K562 (cell line): Measurements from ENCODE around the gene CAMK1D.

ENCODE experiments used
- CTCF ChIP-seq, 3 experiments: IDR thresholded peaks in 2 of 3; conservative IDR thresholded peaks in 1 of 3; 2 replicates each; pipeline ENCODE4 v1.5.1; 2011 to 2012; ENCODE audit warnings: low read length in 3 of 3, mild to moderate bottlenecking in 3 of 3, control low read depth in 2 of 3, improper control_type of control experiment in 1 of 3, inconsistent platforms in 1 of 3, low read depth in 1 of 3, mixed read lengths in 1 of 3, moderate library complexity in 1 of 3; ENCODE audit not compliant: insufficient read depth in 2 of 3
- ELK1 ChIP-seq: sonication (generic); formaldehyde crosslinking; IDR thresholded peaks from 2 replicates; pipeline ENCODE4 v1.8.1; 2022; ENCODE audit warnings: missing genetic modification reagents
- ERF ChIP-seq: fragments of 450-650 bp; formaldehyde crosslinking; IDR thresholded peaks from 2 replicates; pipeline ENCODE4 v1.4.0; 2020; ENCODE audit warnings: mild to moderate bottlenecking, mixed read lengths
- POLR2A ChIP-seq: fragments of 450-650 bp; conservative IDR thresholded peaks from 2 replicates; pipeline ENCODE4 v1.6.1; 2016
- RBM17 ChIP-seq: fragments of 200-400 bp; formaldehyde crosslinking; IDR thresholded peaks from 2 replicates; pipeline ENCODE4 v1.6.1; 2017; ENCODE audit warnings: low read depth, mild to moderate bottlenecking, low read length, borderline replicate concordance
- ZBTB34 ChIP-seq: fragments of 250-450 bp; sonication (Bioruptor Pico); IDR thresholded peaks from 2 replicates; pipeline ENCODE4 v1.8.0; 2021; ENCODE audit warnings: mild to moderate bottlenecking, moderate library complexity
- ZNF3 ChIP-seq: fragments of 250-450 bp; sonication (Bioruptor Pico); IDR thresholded peaks from 2 replicates; pipeline ENCODE4 v1.5.0; 2021; ENCODE audit warnings: mild to moderate bottlenecking, moderate library complexity

- TF ChIP-seq CTCF (IDR thresholded peaks at IDR 0.05 in 2 of 3, conservative IDR thresholded peaks at IDR 0.05 in 1 of 3; ENCODE audit: insufficient read depth in 2 of 3, low read depth in 1 of 3, low read length in 3 of 3) (no peak), ZNF3 (CRISPR knock-in tag) (no peak), ZBTB34 (CRISPR knock-in tag) (no peak), POLR2A (no peak), ERF (CRISPR knock-in tag) (no peak), ELK1 (CRISPR knock-in tag) (no peak), RBM17 (no peak)
Observed at GRCh38 chr10:12438919-12439692, 89.8 kb downstream of the CAMK1D start.
